ENCODE results near the gene EPO. TPM values are rescaled to one million over a fixed set of nuclear protein-coding genes. Genes with fewer than 3 reads are reported as not detected.

Gene EPO
- total RNA-seq, 1 donor from 2014 or later = 0.29 TPM

DNA sequence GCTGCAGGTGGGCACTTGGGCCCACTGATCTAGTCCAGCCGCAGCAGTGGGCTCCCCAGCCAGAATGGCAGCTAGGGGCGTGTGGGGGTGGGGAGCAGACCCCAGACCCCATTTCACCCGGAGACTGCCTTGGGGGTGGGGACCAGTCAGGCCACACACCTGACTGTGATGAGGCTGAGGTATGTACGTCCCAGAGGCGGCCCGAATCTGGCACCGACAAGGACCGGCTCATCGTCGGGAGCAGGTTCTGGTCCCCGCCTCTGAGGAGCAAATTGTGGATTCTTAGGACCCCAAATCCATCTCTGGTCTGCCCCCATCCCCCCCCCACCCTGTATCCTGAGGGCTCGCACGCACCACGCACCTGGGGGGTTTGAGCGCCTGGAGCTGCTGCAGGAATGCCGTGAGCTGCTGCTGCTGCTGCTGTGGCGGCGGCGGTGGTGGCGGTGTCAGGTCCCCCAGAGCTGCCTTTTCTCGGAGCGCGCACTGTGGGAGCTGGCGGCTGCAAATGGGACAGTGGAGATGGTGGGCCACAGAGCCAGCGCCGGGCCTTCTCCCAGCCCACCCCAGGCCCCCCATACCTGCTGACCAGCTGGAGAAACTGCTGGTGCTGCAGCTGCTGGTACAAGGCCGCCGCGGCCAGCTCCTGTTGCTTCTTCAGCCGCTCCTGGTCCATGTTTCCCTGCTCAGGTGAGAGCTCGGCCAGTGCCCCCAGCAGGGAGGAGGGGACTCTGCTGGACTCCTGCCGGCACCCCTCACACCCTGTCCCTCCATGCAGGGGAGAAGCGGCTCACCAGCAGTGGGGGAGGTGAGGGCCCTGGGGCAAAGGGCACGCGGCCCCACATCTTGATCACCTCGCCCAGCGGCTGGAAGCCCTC, 36.4 kb upstream of the EPO start:
- no peak overlapping the region for H3K4me3 Mint-ChIP-seq (ENCODE audit: low read depth)

GRCh38 chr7:100684534-100685042, 35.7 kb upstream of the EPO start:
- H3K27ac Mint-ChIP-seq = no peak overlapping the region
- H3K27me3 Mint-ChIP-seq = no peaks in the 10 kb centered on the region
- H3K9me3 Mint-ChIP-seq (ENCODE audit: low read depth) = no peaks in the 10 kb centered on the region
- DNase-seq (ENCODE audit: low spot score, unreplicated experiment) = no peak
- H3K4me3 Mint-ChIP-seq (ENCODE audit: low read depth) = no peak overlapping the region
- no peak for TF ChIP-seq CTCF (IDR thresholded peaks at IDR 0.05; ENCODE audit: unreplicated experiment)
- no peaks in the 10 kb centered on the region for H3K4me1 Mint-ChIP-seq (ENCODE audit: low read depth)
- H3K36me3 Mint-ChIP-seq (ENCODE audit: insufficient read depth) = peaks cover 6% of the 10 kb centered on the region

More for the DNA sequence above, 36.4 kb upstream of the EPO start:
- Mint-ChIP-seq H3K27me3 (no peaks in the 10 kb centered on the region), H3K9me3 (ENCODE audit: low read depth) (no peaks in the 10 kb centered on the region), H3K36me3 (ENCODE audit: insufficient read depth) (peaks cover 6% of the 10 kb centered on the region), H3K4me1 (ENCODE audit: low read depth) (no peaks in the 10 kb centered on the region), H3K27ac (no peak overlapping the region)
- DNase-seq (ENCODE audit: low spot score, unreplicated experiment) = no peak
- TF ChIP-seq CTCF (IDR thresholded peaks at IDR 0.05; ENCODE audit: unreplicated experiment) = no peak

DNA sequence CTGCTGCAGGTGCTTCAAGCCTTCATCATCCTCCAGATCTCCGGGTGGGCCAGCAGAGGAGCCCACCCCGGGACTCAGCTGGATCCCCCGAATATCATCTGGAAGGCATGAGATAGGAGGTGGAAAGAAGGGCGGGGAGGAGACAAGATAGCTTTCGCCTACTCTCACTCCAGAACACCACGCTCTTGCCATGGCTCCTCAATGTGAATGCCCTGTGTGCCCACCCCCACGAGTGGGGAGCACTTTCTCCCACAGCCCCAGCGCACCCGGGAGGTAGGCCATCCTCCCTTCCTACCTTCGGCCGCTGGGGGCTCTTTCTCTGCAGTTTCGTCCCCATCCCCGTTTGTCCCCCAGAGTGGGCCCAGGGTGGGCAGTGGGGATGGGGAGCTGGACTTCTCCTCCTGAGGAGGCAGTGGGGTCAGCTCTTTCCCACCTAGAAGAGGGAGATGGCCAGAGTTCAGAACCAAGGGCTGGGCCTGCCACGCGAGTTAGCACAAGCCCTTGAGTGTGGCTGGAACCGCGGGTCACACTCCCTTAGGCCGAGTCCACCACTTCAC, 35.1 kb upstream of the EPO start:
- no peak overlapping the region for H3K4me3 Mint-ChIP-seq (ENCODE audit: low read depth)
- H3K4me1 Mint-ChIP-seq (ENCODE audit: low read depth) = no peaks in the 10 kb centered on the region
- H3K27ac Mint-ChIP-seq = no peak overlapping the region
- no peaks in the 10 kb centered on the region for H3K9me3 Mint-ChIP-seq (ENCODE audit: low read depth)
- no peak for TF ChIP-seq CTCF (IDR thresholded peaks at IDR 0.05; ENCODE audit: unreplicated experiment)
- DNase-seq (ENCODE audit: low spot score, unreplicated experiment) = no peak
- H3K36me3 Mint-ChIP-seq (ENCODE audit: insufficient read depth) = peaks cover 6% of the 10 kb centered on the region
- no peaks in the 10 kb centered on the region for H3K27me3 Mint-ChIP-seq

GRCh38 chr7:100685631-100686145, 34.6 kb upstream of the EPO start:
- Mint-ChIP-seq H3K4me3 (ENCODE audit: low read depth) (no peak overlapping the region), H3K36me3 (ENCODE audit: insufficient read depth) (peaks cover 6% of the 10 kb centered on the region), H3K9me3 (ENCODE audit: low read depth) (no peaks in the 10 kb centered on the region), H3K4me1 (ENCODE audit: low read depth) (no peaks in the 10 kb centered on the region), H3K27ac (no peak overlapping the region), H3K27me3 (no peaks in the 10 kb centered on the region)
- TF ChIP-seq CTCF (IDR thresholded peaks at IDR 0.05; ENCODE audit: unreplicated experiment) = no peak
- DNase-seq (ENCODE audit: low spot score, unreplicated experiment) = no peak

GRCh38 chr7:100686201-100686821, 34.0 kb upstream of the EPO start:
- no peak for TF ChIP-seq CTCF (IDR thresholded peaks at IDR 0.05; ENCODE audit: unreplicated experiment)
- Mint-ChIP-seq H3K9me3 (ENCODE audit: low read depth) (no peaks in the 10 kb centered on the region), H3K4me3 (ENCODE audit: low read depth) (no peak overlapping the region), H3K27me3 (no peaks in the 10 kb centered on the region), H3K4me1 (ENCODE audit: low read depth) (peaks cover 2% of the 10 kb centered on the region), H3K27ac (no peak overlapping the region), H3K36me3 (ENCODE audit: insufficient read depth) (peaks cover 6% of the 10 kb centered on the region)
- DNase-seq (ENCODE audit: low spot score, unreplicated experiment) = no peak
